Prostate gland (tissue), 2 donors: ENCODE data around the gene C16orf78.

Source experiments
- POLR2AphosphoS5 ChIP-seq: sonication (generic); formaldehyde crosslinking; IDR thresholded peaks from one replicate; pipeline ENCODE4 v1.6.1; 2017; ENCODE audit warnings: antibody characterized with exemption
- TF ChIP-seq, protein P1 (sequence below), 4 experiments: fragments of 200-600 bp in 2 of 4; fragments of 450-650 bp in 2 of 4; sonication (generic) in 2 of 4; IDR thresholded peaks; 1 replicate in 3 of 4; 2 replicates in 1 of 4; pipeline ENCODE4 v1.5.1; 2016 to 2019; ENCODE audit warnings: antibody characterized with exemption in 4 of 4, mild to moderate bottlenecking in 2 of 4, moderate library complexity in 2 of 4

DNA sequence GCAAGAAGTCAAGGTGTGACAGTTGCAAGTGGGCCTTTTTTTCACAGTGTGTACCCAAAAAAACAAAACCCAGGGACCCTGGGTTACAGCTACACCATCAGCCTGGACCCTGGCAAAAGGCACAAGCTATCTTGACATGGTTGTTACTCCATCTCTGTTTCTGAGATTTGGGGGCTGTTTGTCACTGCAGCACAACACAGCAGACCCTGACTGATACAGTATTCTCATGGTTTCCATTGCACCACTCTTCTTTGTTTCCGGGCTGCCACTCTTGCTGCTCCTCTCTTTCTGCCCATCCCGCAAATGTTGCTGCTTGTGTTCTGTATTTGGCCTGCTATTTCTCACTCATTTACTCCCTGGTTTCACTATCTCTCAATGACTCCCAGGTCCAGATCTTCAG lies 55.2 kb downstream of the C16orf78 start:
- TF ChIP-seq POLR2AphosphoS5: no peak
- TF ChIP-seq, protein P1, sequence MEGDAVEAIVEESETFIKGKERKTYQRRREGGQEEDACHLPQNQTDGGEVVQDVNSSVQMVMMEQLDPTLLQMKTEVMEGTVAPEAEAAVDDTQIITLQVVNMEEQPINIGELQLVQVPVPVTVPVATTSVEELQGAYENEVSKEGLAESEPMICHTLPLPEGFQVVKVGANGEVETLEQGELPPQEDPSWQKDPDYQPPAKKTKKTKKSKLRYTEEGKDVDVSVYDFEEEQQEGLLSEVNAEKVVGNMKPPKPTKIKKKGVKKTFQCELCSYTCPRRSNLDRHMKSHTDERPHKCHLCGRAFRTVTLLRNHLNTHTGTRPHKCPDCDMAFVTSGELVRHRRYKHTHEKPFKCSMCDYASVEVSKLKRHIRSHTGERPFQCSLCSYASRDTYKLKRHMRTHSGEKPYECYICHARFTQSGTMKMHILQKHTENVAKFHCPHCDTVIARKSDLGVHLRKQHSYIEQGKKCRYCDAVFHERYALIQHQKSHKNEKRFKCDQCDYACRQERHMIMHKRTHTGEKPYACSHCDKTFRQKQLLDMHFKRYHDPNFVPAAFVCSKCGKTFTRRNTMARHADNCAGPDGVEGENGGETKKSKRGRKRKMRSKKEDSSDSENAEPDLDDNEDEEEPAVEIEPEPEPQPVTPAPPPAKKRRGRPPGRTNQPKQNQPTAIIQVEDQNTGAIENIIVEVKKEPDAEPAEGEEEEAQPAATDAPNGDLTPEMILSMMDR (IDR thresholded peaks at IDR 0.05): no peak
